CD14-positive monocyte (primary cell): ENCODE results near the gene THSD7A. TPM values are rescaled to one million over a fixed set of nuclear protein-coding genes. Genes with fewer than 3 reads are reported as not detected.

Experiments used
- DNase-seq, 3 donors: peaks; one replicate each; pipeline ENCODE4 v3.0.0-alpha.2; 2011 to 2022
- H2AFZ ChIP-seq: 2 replicates; pipeline ENCODE4 v1.6.0; 2012; ENCODE audit warnings: mild to moderate bottlenecking, low read depth, low read length, inconsistent platforms; ENCODE audit not compliant: insufficient read depth, poor library complexity, severe bottlenecking
- H3K27ac ChIP-seq, 2 donors: 1 replicate in 1 of 2; 2 replicates in 1 of 2; pipeline ENCODE4 v1.5.1; 2012 to 2013; ENCODE audit warnings: low read length in 2 of 2, control low read depth in 1 of 2, inconsistent platforms in 1 of 2, low read depth in 1 of 2, mild to moderate bottlenecking in 1 of 2
- H3K27me3 ChIP-seq, 2 donors: one replicate each; pipeline versions ENCODE4 v1.6.0 to v1.6.1; 2011 to 2013; ENCODE audit warnings: low read length in 2 of 2; ENCODE audit not compliant: control insufficient read depth in 2 of 2, insufficient read depth in 2 of 2
- H3K36me3 ChIP-seq, 2 donors: replicated peaks in 1 of 2; 1 replicate in 1 of 2; 2 replicates in 1 of 2; pipeline versions ENCODE4 v1.5.1 to v1.6.1; 2012 to 2013; ENCODE audit warnings: low read length in 2 of 2, control low read depth in 1 of 2, inconsistent platforms in 1 of 2, mild to moderate bottlenecking in 1 of 2; ENCODE audit not compliant: insufficient read depth in 2 of 2, control insufficient read depth in 1 of 2
- H3K4me1 ChIP-seq, 2 donors: 1 replicate in 1 of 2; 2 replicates in 1 of 2; pipeline versions ENCODE4 v1.5.1 to v1.6.1; 2012 to 2013; ENCODE audit warnings: low read length in 2 of 2, control low read depth in 1 of 2, inconsistent platforms in 1 of 2, mild to moderate bottlenecking in 1 of 2, moderate library complexity in 1 of 2; ENCODE audit not compliant: insufficient read depth in 2 of 2, control insufficient read depth in 1 of 2
- H3K4me2 ChIP-seq: replicated peaks from 2 replicates; pipeline ENCODE3; 2012; ENCODE audit warnings: low read length, moderate library complexity, mild to moderate bottlenecking; ENCODE audit not compliant: poor library complexity, severe bottlenecking; ENCODE audit errors: extremely low read depth
- H3K4me3 ChIP-seq, 3 experiments: fragments of 200-600 bp in 1 of 3; sonication (generic) in 1 of 3; replicated peaks in 1 of 3; 1 replicate in 2 of 3; 2 replicates in 1 of 3; pipeline ENCODE4 v1.5.1; 2011 to 2013; ENCODE audit warnings: low read length in 3 of 3, mild to moderate bottlenecking in 3 of 3, control low read depth in 2 of 3, low read depth in 2 of 3, inconsistent platforms in 1 of 3, moderate library complexity in 1 of 3
- H3K79me2 ChIP-seq: 2 replicates; pipeline ENCODE4 v1.6.0; 2012; ENCODE audit warnings: mild to moderate bottlenecking, control low read depth, inconsistent platforms, low read length, moderate library complexity; ENCODE audit not compliant: insufficient read depth
- H3K9ac ChIP-seq: 2 replicates; pipeline ENCODE4 v1.6.0; 2017; ENCODE audit warnings: low read length, mild to moderate bottlenecking; ENCODE audit not compliant: insufficient read depth, poor library complexity, severe bottlenecking
- H3K9me3 ChIP-seq, 2 donors: replicated peaks in 1 of 2; 1 replicate in 1 of 2; 2 replicates in 1 of 2; pipeline versions ENCODE4 v1.5.1 to v1.6.1; 2012 to 2013; ENCODE audit warnings: low read length in 2 of 2, control low read depth in 1 of 2; ENCODE audit not compliant: control insufficient read depth in 1 of 2, insufficient read depth in 1 of 2
- H4K20me1 ChIP-seq: 2 replicates; pipeline ENCODE4 v1.6.0; 2012; ENCODE audit warnings: mild to moderate bottlenecking, low read length, control low read depth, moderate library complexity; ENCODE audit not compliant: insufficient read depth
- H3K27ac Mint-ChIP-seq, 7 donors: one replicate each; pipeline ENCODE4 v1.8.0; 2020; ENCODE audit warnings: mild to moderate bottlenecking in 7 of 7, mixed read lengths in 7 of 7, moderate library complexity in 6 of 7, inconsistent platforms in 2 of 7
- H3K27me3 Mint-ChIP-seq, 3 donors: one replicate each; pipeline ENCODE4 v1.8.0; 2021 to 2022; ENCODE audit warnings: low read depth in 3 of 3, mild to moderate bottlenecking in 3 of 3, mixed read lengths in 3 of 3, moderate library complexity in 3 of 3, inconsistent platforms in 1 of 3
- H3K36me3 Mint-ChIP-seq, 2 donors: one replicate each; pipeline ENCODE4 v1.8.0; 2020; ENCODE audit warnings: mixed read lengths in 2 of 2, inconsistent platforms in 1 of 2, mild to moderate bottlenecking in 1 of 2
- H3K4me1 Mint-ChIP-seq: one replicate; pipeline ENCODE4 v1.8.0; 2020; ENCODE audit warnings: mild to moderate bottlenecking, mixed read lengths
- H3K4me3 Mint-ChIP-seq, 2 donors: one replicate each; pipeline ENCODE4 v1.8.0; 2020; ENCODE audit warnings: mild to moderate bottlenecking in 2 of 2, mixed read lengths in 2 of 2, moderate library complexity in 1 of 2
- H3K9me3 Mint-ChIP-seq, 7 donors: one replicate each; pipeline ENCODE4 v1.8.0; 2020 to 2022; ENCODE audit warnings: mixed read lengths in 7 of 7, mild to moderate bottlenecking in 6 of 7, moderate library complexity in 6 of 7, inconsistent platforms in 2 of 7
- CTCF ChIP-seq: fragments of 200-600 bp; IDR thresholded peaks from one replicate; pipeline ENCODE4 v1.8.0; 2022; ENCODE audit warnings: antibody characterized with exemption, mild to moderate bottlenecking
- WGBS: methylation state at CpG from one replicate; pipeline ENCODE4 v1.1.5; 2013; ENCODE audit warnings: missing lambda C conversion rate; ENCODE audit not compliant: insufficient coverage; 5-methylcytosine and 5-hydroxymethylcytosine counted together
- intact Hi-C, 2 donors: fragments of 100-400 bp; cut with micrococcal nuclease; formaldehyde crosslinking; loops; one replicate each; pipeline versions ENCODE4 v1.15.0 to v1.15.1; 2023
- polyA plus RNA-seq, 3 donors: library from polyadenylated mRNA; depleted of rRNA in 1 of 3; unstranded in 2 of 3; stranded (reverse) in 1 of 3; fragments of 300-500 nt in 2 of 3; fragments of >200 nt in 1 of 3; fragmentation: Illumina TruSeq in 2 of 3; gene quantifications; 1 replicate in 2 of 3; 2 replicates in 1 of 3; pipeline ENCODE4 v1.2.3, GENCODE V29; 2012 to 2021

The THSD7A gene
- polyA plus RNA-seq, 3 donors = under 0.01 TPM; not detected in 2

- no peaks in the 10 kb centered on the region for H3K36me3 ChIP-seq
- H3K4me3 ChIP-seq = no peak overlapping the region
- WGBS = 90% methylated on average over 8 of the region's 8 CpGs
- intact Hi-C loops = no loop called here
- Mint-ChIP-seq H3K36me3 (no peaks in the 10 kb centered on the region), H3K27ac (no peak overlapping the region), H3K9me3 (peaks cover 0 to 2% (median 0%) of the 10 kb centered on the region in 7 donors), H3K27me3 (no peaks in the 10 kb centered on the region), H3K4me3 (no peak overlapping the region), H3K4me1 (no peaks in the 10 kb centered on the region)
- no peak overlapping the region for H2AFZ ChIP-seq
- no peak for DNase-seq
- no peak overlapping the region for H3K9ac ChIP-seq
- H3K4me1 ChIP-seq = no peaks in the 10 kb centered on the region
- H3K27me3 ChIP-seq = no peaks in the 10 kb centered on the region
- H3K27ac ChIP-seq = no peak overlapping the region
- H3K4me2 ChIP-seq = no peak overlapping the region
- no peaks in the 10 kb centered on the region for H4K20me1 ChIP-seq
- H3K9me3 ChIP-seq = no peaks in the 10 kb centered on the region
- no peaks in the 10 kb centered on the region for H3K79me2 ChIP-seq
- no peak for TF ChIP-seq CTCF
Measured at GRCh38 chr7:11751807-11752389, 80.1 kb downstream of the THSD7A start.

- DNase-seq = no peak
- Histone ChIP-seq H4K20me1 (no peaks in the 10 kb centered on the region), H3K27me3 (no peaks in the 10 kb centered on the region), H3K9ac (no peak overlapping the region), H3K4me1 (no peaks in the 10 kb centered on the region), H3K4me3 (no peak overlapping the region), H3K79me2 (no peaks in the 10 kb centered on the region), H2AFZ (no peak overlapping the region), H3K4me2 (no peak overlapping the region), H3K9me3 (no peaks in the 10 kb centered on the region), H3K27ac (no peak overlapping the region), H3K36me3 (no peaks in the 10 kb centered on the region)
- Mint-ChIP-seq H3K4me1 (no peaks in the 10 kb centered on the region), H3K9me3 (peaks cover 0 to 2% (median 0%) of the 10 kb centered on the region in 7 donors), H3K27me3 (no peaks in the 10 kb centered on the region), H3K4me3 (no peak overlapping the region), H3K27ac (no peak overlapping the region), H3K36me3 (no peaks in the 10 kb centered on the region)
- intact Hi-C loops = no loop called here
- no CpG with 5 or more reads among the region's 2 CpGs for WGBS
- TF ChIP-seq CTCF = no peak
Measured at GRCh38 chr7:11751315-11751714, 80.7 kb downstream of the THSD7A start.
